HepG2 (cell line): ENCODE measurements around the gene TUBGCP6. TPM values are rescaled to one million over a fixed set of nuclear protein-coding genes. Genes with fewer than 3 reads are reported as not detected.

ENCODE experiments used
- AGO2 ChIP-seq: fragments of 200-400 bp; formaldehyde crosslinking; optimal IDR thresholded peaks from 2 replicates; pipeline ENCODE3; 2017; ENCODE audit warnings: mild to moderate bottlenecking, low read depth, low read length, moderate library complexity
- AKAP8 ChIP-seq: sonication (generic); formaldehyde crosslinking; IDR thresholded peaks from 2 replicates; pipeline ENCODE4 v1.5.1; 2020; ENCODE audit warnings: mild to moderate bottlenecking, missing genetic modification reagents
- GTF3A ChIP-seq: sonication (generic); formaldehyde crosslinking; conservative IDR thresholded peaks from 2 replicates; pipeline ENCODE4 v1.4.0; 2020; ENCODE audit warnings: mild to moderate bottlenecking, missing genetic modification reagents
- ZNF451 ChIP-seq: sonication (generic); formaldehyde crosslinking; IDR thresholded peaks from 2 replicates; pipeline ENCODE4 v1.5.0; 2020; ENCODE audit warnings: mild to moderate bottlenecking, missing genetic modification reagents
- polyA plus RNA-seq, 8 experiments: library from polyadenylated mRNA; depleted of rRNA in 3 of 8; stranded (reverse) in 7 of 8; unstranded in 1 of 8; fragments of >200 nt; fragmentation: Illumina TruSeq in 4 of 8; extraction: Trizol in 4 of 8; gene quantifications; 2 replicates each; pipeline versions ENCODE4 v1.2.1 to v1.2.3, GENCODE V29; 2011 to 2016; ENCODE audit warnings: low read depth in 4 of 8, missing spikeins in 1 of 8, mixed read lengths in 1 of 8; ENCODE audit not compliant: insufficient read depth in 1 of 8
- total RNA-seq, 5 experiments: library from RNA; depleted of rRNA; stranded (reverse); fragments of >200 nt; fragmentation: Illumina TruSeq; extraction: Trizol; gene quantifications; 2 replicates each; pipeline ENCODE4 v1.2.3, GENCODE V29; 2016; ENCODE audit warnings: low read depth in 1 of 5
- TF ChIP-seq, protein P1 (sequence below): sonication (generic); formaldehyde crosslinking; IDR thresholded peaks from 2 replicates; pipeline ENCODE4 v1.5.1; 2020; ENCODE audit warnings: mild to moderate bottlenecking, missing genetic modification reagents, moderate library complexity
- TF ChIP-seq, protein P2 (sequence below): sonication (generic); formaldehyde crosslinking; IDR thresholded peaks from 2 replicates; pipeline ENCODE4 v1.4.0; 2020; ENCODE audit warnings: missing genetic modification reagents

TUBGCP6 gene
- total and polyA plus RNA-seq, 2 of the 13 experiments (the other 11 are each of a cell fraction or from before 2014, with no cell fraction given) = 14.6 to 15.7 TPM

DNA sequence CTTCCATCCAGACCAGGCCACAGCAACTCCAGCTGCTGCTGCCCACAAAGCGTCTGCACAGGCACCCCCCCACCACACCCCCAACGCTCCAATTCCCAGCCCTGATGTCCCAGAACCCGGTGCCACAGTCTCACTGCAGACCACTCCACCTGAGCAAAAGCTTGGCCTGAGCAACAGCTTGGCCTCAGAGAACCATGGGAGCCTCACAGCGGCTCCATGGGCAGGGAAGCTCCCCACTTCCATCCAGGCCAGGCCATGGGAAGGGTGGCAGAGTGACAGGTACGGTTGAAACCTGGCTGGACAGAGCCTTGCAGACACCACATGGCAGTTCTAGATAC, 49.5 kb upstream of the TUBGCP6 start (continued):
- TF ChIP-seq, protein P1, sequence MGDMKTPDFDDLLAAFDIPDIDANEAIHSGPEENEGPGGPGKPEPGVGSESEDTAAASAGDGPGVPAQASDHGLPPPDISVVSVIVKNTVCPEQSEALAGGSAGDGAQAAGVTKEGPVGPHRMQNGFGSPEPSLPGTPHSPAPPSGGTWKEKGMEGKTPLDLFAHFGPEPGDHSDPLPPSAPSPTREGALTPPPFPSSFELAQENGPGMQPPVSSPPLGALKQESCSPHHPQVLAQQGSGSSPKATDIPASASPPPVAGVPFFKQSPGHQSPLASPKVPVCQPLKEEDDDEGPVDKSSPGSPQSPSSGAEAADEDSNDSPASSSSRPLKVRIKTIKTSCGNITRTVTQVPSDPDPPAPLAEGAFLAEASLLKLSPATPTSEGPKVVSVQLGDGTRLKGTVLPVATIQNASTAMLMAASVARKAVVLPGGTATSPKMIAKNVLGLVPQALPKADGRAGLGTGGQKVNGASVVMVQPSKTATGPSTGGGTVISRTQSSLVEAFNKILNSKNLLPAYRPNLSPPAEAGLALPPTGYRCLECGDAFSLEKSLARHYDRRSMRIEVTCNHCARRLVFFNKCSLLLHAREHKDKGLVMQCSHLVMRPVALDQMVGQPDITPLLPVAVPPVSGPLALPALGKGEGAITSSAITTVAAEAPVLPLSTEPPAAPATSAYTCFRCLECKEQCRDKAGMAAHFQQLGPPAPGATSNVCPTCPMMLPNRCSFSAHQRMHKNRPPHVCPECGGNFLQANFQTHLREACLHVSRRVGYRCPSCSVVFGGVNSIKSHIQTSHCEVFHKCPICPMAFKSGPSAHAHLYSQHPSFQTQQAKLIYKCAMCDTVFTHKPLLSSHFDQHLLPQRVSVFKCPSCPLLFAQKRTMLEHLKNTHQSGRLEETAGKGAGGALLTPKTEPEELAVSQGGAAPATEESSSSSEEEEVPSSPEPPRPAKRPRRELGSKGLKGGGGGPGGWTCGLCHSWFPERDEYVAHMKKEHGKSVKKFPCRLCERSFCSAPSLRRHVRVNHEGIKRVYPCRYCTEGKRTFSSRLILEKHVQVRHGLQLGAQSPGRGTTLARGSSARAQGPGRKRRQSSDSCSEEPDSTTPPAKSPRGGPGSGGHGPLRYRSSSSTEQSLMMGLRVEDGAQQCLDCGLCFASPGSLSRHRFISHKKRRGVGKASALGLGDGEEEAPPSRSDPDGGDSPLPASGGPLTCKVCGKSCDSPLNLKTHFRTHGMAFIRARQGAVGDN (CRISPR knock-in tag) = peak; percentile 54
- TF ChIP-seq ZNF451 (CRISPR knock-in tag) (peak; percentile 2; the same call in 1 of the 2 replicates), AKAP8 (no peak), GTF3A (CRISPR knock-in tag) (0 out of 2 replicates have a peak, but pooled peaks have one; percentile 5), AGO2 (peak; percentile 3)
- TF ChIP-seq, protein P2, sequence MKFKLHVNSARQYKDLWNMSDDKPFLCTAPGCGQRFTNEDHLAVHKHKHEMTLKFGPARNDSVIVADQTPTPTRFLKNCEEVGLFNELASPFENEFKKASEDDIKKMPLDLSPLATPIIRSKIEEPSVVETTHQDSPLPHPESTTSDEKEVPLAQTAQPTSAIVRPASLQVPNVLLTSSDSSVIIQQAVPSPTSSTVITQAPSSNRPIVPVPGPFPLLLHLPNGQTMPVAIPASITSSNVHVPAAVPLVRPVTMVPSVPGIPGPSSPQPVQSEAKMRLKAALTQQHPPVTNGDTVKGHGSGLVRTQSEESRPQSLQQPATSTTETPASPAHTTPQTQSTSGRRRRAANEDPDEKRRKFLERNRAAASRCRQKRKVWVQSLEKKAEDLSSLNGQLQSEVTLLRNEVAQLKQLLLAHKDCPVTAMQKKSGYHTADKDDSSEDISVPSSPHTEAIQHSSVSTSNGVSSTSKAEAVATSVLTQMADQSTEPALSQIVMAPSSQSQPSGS (CRISPR knock-in tag) = no peak
